HepG2 (cell line): ENCODE measurements around the gene MAP3K3. TPM values are rescaled to one million over a fixed set of nuclear protein-coding genes. Genes with fewer than 3 reads are reported as not detected.

Experiments
- ATAC-seq: fragments of 200-7000 bp; cut with Tn5 transposase; 3 replicates; pipeline ENCODE4 v1.9.1; 2020; ENCODE audit warnings: mild to moderate bottlenecking, moderate library complexity
- BruUV-seq: library from RNA; stranded (reverse); fragments of 400-500 nt; replicated peaks from 2 replicates; lab custom pipeline; 2021; lab: Mats Ljungman, UMichigan
- CTCF ChIA-PET: fragments of 300-600 bp; formaldehyde crosslinking; extraction: SDS; loops from one replicate; lab custom pipeline; 2021; ENCODE audit warnings: low total read pairs, inconsistent platforms, low intra/inter-chr PET ratio; lab: Yijun Ruan, JAX
- POLR2A ChIA-PET: fragments of 350-600 bp; sonication (Branson Sonifier 250); formaldehyde crosslinking; loops from one replicate; lab custom pipeline; 2020; ENCODE audit warnings: antibody characterized with exemption, inconsistent platforms; lab: Yijun Ruan, JAX
- DNase-seq: peaks from one replicate; pipeline ENCODE4 v3.0.0-alpha.2; 2015; ENCODE audit warnings: low spot score
- FAIRE-seq: peaks from 3 replicates; lab custom pipeline; 2011; peaks lifted over from hg19 to GRCh38; lab: Jason Lieb, UNC
- H2AFZ ChIP-seq: one replicate; pipeline ENCODE4 v1.6.1; 2011; ENCODE audit warnings: low read length, inconsistent platforms
- H3K27ac ChIP-seq: fragments of 300-600 bp; 3 replicates; pipeline ENCODE4 v1.8.0; 2011; ENCODE audit warnings: mixed run types, mild to moderate bottlenecking, mixed read lengths, low read length, inconsistent platforms; ENCODE audit not compliant: insufficient read depth; ENCODE audit errors: extremely low read length
- H3K27me3 ChIP-seq, 2 experiments: fragments of 200-600 bp in 1 of 2; 2 replicates in 1 of 2; 3 replicates in 1 of 2; pipeline versions ENCODE4 v1.6.0 to v1.8.0; 2011; ENCODE audit warnings: low read length in 2 of 2, mild to moderate bottlenecking in 2 of 2, moderate library complexity in 2 of 2, inconsistent platforms in 1 of 2; ENCODE audit not compliant: insufficient read depth in 2 of 2, control insufficient read depth in 1 of 2
- H3K36me3 ChIP-seq, 2 experiments: fragments of 200-600 bp in 1 of 2; replicated peaks in 1 of 2; 2 replicates in 1 of 2; 3 replicates in 1 of 2; pipeline versions ENCODE4 v1.5.1 to v1.8.0; 2011; ENCODE audit warnings: low read length in 2 of 2, inconsistent platforms in 1 of 2; ENCODE audit not compliant: insufficient read depth in 2 of 2, control insufficient read depth in 1 of 2
- H3K4me1 ChIP-seq: 2 replicates; pipeline ENCODE4 v1.5.1; 2012; ENCODE audit warnings: low read length, inconsistent platforms; ENCODE audit not compliant: insufficient read depth
- H3K4me2 ChIP-seq: 2 replicates; pipeline ENCODE4 v1.6.0; 2011; ENCODE audit warnings: low read depth, low read length, inconsistent platforms
- H3K4me3 ChIP-seq, 3 experiments: fragments of 200-600 bp in 1 of 3; sonication (generic), shearing (Covaris generic) in 1 of 3; replicated peaks in 1 of 3; 2 replicates each; pipeline ENCODE4 v1.5.1; 2011 to 2016; ENCODE audit warnings: low read length in 3 of 3, inconsistent platforms in 2 of 3, low read depth in 2 of 3, mild to moderate bottlenecking in 2 of 3, control low read depth in 1 of 3, mixed read lengths in 1 of 3; ENCODE audit not compliant: insufficient read depth in 1 of 3
- H3K79me2 ChIP-seq: one replicate; pipeline ENCODE4 v1.6.1; 2011; ENCODE audit warnings: low read length, inconsistent platforms; ENCODE audit not compliant: insufficient read depth
- H3K9ac ChIP-seq: 2 replicates; pipeline ENCODE4 v1.6.0; 2011; ENCODE audit warnings: mild to moderate bottlenecking, low read depth, low read length, inconsistent platforms; ENCODE audit not compliant: insufficient read depth
- H3K9me3 ChIP-seq: 2 replicates; pipeline ENCODE4 v1.5.1; 2012; ENCODE audit warnings: mild to moderate bottlenecking, low read length
- H4K20me1 ChIP-seq: 2 replicates; pipeline ENCODE4 v1.6.0; 2011; ENCODE audit warnings: inconsistent platforms, mild to moderate bottlenecking, low read length, moderate library complexity; ENCODE audit not compliant: insufficient read depth
- AGO2 ChIP-seq: fragments of 200-400 bp; formaldehyde crosslinking; optimal IDR thresholded peaks from 2 replicates; pipeline ENCODE3; 2017; ENCODE audit warnings: mild to moderate bottlenecking, low read depth, low read length, moderate library complexity
- HOXD1 ChIP-seq: sonication (generic); formaldehyde crosslinking; IDR thresholded peaks from 2 replicates; pipeline ENCODE4 v1.5.0; 2020; ENCODE audit warnings: missing genetic modification reagents
- NFE2 ChIP-seq: sonication (generic); formaldehyde crosslinking; IDR thresholded peaks from 2 replicates; pipeline ENCODE4 v1.4.0; 2020; ENCODE audit warnings: missing genetic modification reagents
- NR2F6 ChIP-seq, 2 experiments: IDR thresholded peaks; 2 replicates each; pipeline ENCODE4 v1.6.1; 2016; ENCODE audit warnings: antibody characterized with exemption in 1 of 2, mild to moderate bottlenecking in 1 of 2
- POLR2A ChIP-seq, 2 experiments: IDR thresholded peaks; 2 replicates each; pipeline ENCODE4 v1.6.1; 2011; ENCODE audit warnings: low read depth in 2 of 2, low read length in 2 of 2, mild to moderate bottlenecking in 1 of 2, moderate library complexity in 1 of 2; ENCODE audit not compliant: insufficient read depth in 1 of 2
- SCMH1 ChIP-seq: sonication (generic); formaldehyde crosslinking; IDR thresholded peaks from 2 replicates; pipeline ENCODE4 v1.9.0; 2021; ENCODE audit warnings: missing genetic modification reagents, mild to moderate bottlenecking, borderline replicate concordance
- ZNF18 ChIP-seq: sonication (generic); formaldehyde crosslinking; IDR thresholded peaks from 2 replicates; pipeline ENCODE4 v1.8.0; 2022; ENCODE audit warnings: mild to moderate bottlenecking, missing genetic modification reagents; ENCODE audit not compliant: insufficient replicate concordance
- ZNF264 ChIP-seq: sonication (generic); formaldehyde crosslinking; IDR thresholded peaks from 2 replicates; pipeline ENCODE4 v1.4.0; 2020; ENCODE audit warnings: missing genetic modification reagents
- ZNF33A ChIP-seq: sonication (generic); formaldehyde crosslinking; IDR thresholded peaks from 2 replicates; pipeline ENCODE4 v1.5.1; 2020; ENCODE audit warnings: missing genetic modification reagents, mild to moderate bottlenecking, moderate library complexity, borderline replicate concordance
- ZNF770 ChIP-seq: sonication (generic); formaldehyde crosslinking; IDR thresholded peaks from 2 replicates; pipeline ENCODE4 v1.5.0; 2020; ENCODE audit warnings: mild to moderate bottlenecking, missing genetic modification reagents
- WGBS: methylation state at CpG from one replicate; pipeline ENCODE4 v1.1.6; 2017; ENCODE audit warnings: low lambda C conversion rate; 5-methylcytosine and 5-hydroxymethylcytosine counted together
- in situ Hi-C: cut with HindIII; loops from 2 replicates; pipeline ENCODE4 v1.10.0; 2017; ENCODE audit warnings: low pct_unique_long_range_greater_than_20kb; ENCODE audit not compliant: extremely low pct_ligation_motif_present
- intact Hi-C: fragments of 100-400 bp; cut with micrococcal nuclease; formaldehyde crosslinking; loops from one replicate; pipeline ENCODE4 v1.10.0; 2022; ENCODE audit not compliant: unreplicated experiment
- polyA plus RNA-seq, 8 experiments: library from polyadenylated mRNA; depleted of rRNA in 3 of 8; stranded (reverse) in 7 of 8; unstranded in 1 of 8; fragments of >200 nt; fragmentation: Illumina TruSeq in 4 of 8; extraction: Trizol in 4 of 8; gene quantifications; 2 replicates each; pipeline versions ENCODE4 v1.2.1 to v1.2.3, GENCODE V29; 2011 to 2016; ENCODE audit warnings: low read depth in 4 of 8, missing spikeins in 1 of 8, mixed read lengths in 1 of 8; ENCODE audit not compliant: insufficient read depth in 1 of 8
- total RNA-seq, 5 experiments: library from RNA; depleted of rRNA; stranded (reverse); fragments of >200 nt; fragmentation: Illumina TruSeq; extraction: Trizol; gene quantifications; 2 replicates each; pipeline ENCODE4 v1.2.3, GENCODE V29; 2016; ENCODE audit warnings: low read depth in 1 of 5

MAP3K3 gene
- total and polyA plus RNA-seq, 2 of the 13 experiments (the other 11 are each of a cell fraction or from before 2014, with no cell fraction given), result 17.7 to 21.8 TPM

- Histone ChIP-seq H3K4me2 (no peak overlapping the region), H3K36me3 (peaks cover 23 to 35% of the 10 kb centered on the region in 2 experiments), H3K27ac (no peak overlapping the region), H2AFZ (no peak overlapping the region), H3K4me3 (no peak overlapping the region), H3K9ac (no peak overlapping the region), H3K9me3 (no peaks in the 10 kb centered on the region), H3K79me2 (no peaks in the 10 kb centered on the region), H3K27me3 (no peaks in the 10 kb centered on the region), H3K4me1 (peaks cover 18% of the 10 kb centered on the region), H4K20me1 (no peaks in the 10 kb centered on the region)
- no TSS peak for BruUV-seq
- 81% methylated on average over 7 of the region's 12 CpGs for WGBS
- ChIA-PET CTCF (no interaction called here), POLR2A (interaction anchor here (2.1 kb wide), 1 partner anchor 72 kb away, joined by 5 read pairs; the partner anchor contains the start of gene MAP3K3)
- FAIRE-seq, result no peak
- no peak for ATAC-seq
- intact Hi-C loops (no loop called here), in situ Hi-C loops (loop anchor here (10.0 kb wide), 1 partner anchor 270 kb away; no protein-coding TSS in a partner anchor)
- no peak for DNase-seq
- peak; percentile 29 for TF ChIP-seq AGO2
- TF ChIP-seq HOXD1 (CRISPR knock-in tag), result no peak
Measured at GRCh38 chr17:63694229-63694949, 72.2 kb downstream of the MAP3K3 start.

GRCh38 chr17:63694950-63695773 lies 72.9 kb downstream of the MAP3K3 start:
- FAIRE-seq (no peak), ATAC-seq (no peak), DNase-seq (no peak)
- Histone ChIP-seq H4K20me1 (no peaks in the 10 kb centered on the region), H3K27me3 (no peaks in the 10 kb centered on the region), H3K36me3 (peaks cover 18 to 28% of the 10 kb centered on the region in 2 experiments), H3K4me1 (peaks cover 18% of the 10 kb centered on the region), H3K27ac (no peak overlapping the region), H3K79me2 (no peaks in the 10 kb centered on the region), H3K4me2 (no peak overlapping the region), H3K9me3 (no peaks in the 10 kb centered on the region), H3K4me3 (no peak overlapping the region), H3K9ac (no peak overlapping the region), H2AFZ (no peak overlapping the region)
- in situ Hi-C loops (loop anchor here (10.0 kb wide), 1 partner anchor 270 kb away; no protein-coding TSS in a partner anchor), intact Hi-C loops (loop anchor here (5.0 kb wide), 1 partner anchor 273 kb away; no protein-coding TSS in a partner anchor)
- POLR2A ChIA-PET, result interaction anchor here (2.1 kb wide), 1 partner anchor 73 kb away, joined by 5 read pairs; the partner anchor contains the start of gene MAP3K3
- 94% methylated on average over 15 of the region's 15 CpGs for WGBS
- CTCF ChIA-PET, result no interaction called here
- BruUV-seq, result TSS peak; percentile 53
- TF ChIP-seq ZNF770 (CRISPR knock-in tag), result no peak
- TF ChIP-seq SCMH1 (CRISPR knock-in tag), result no peak
- TF ChIP-seq NFE2 (CRISPR knock-in tag), result no peak
- TF ChIP-seq ZNF18 (CRISPR knock-in tag), result no peak
- peak; percentile 5 for TF ChIP-seq AGO2
- no peak for TF ChIP-seq ZNF264
- no peak for TF ChIP-seq NR2F6 (IDR thresholded peaks at IDR 0.05)
- TF ChIP-seq NR2F6 (CRISPR knock-in tag; IDR thresholded peaks at IDR 0.05), result no peak
- TF ChIP-seq ZNF33A (CRISPR knock-in tag), result no peak
- 0 out of 4 replicates have a peak, but pooled peaks of 1 of the 2 experiments have one; percentile 20 for TF ChIP-seq POLR2A (IDR thresholded peaks at IDR 0.05; ENCODE audit: insufficient read depth in 1 of 2, low read depth in 2 of 2, low read length in 2 of 2)
